ENCODE data around the gene LRRC55.
"Not testable (repeated sequence)": the region's sequence is repeated elsewhere in the genome, so short reads cannot be mapped to it uniquely, and the experiment has no call there.

Gene LRRC55

GRCh38 chr11:57160665-57161064, 21.1 kb upstream of the LRRC55 start:
- DNase-seq (ENCODE audit: low read depth in 2 of 3, low spot score in 2 of 3), result no peak

GRCh38 chr11:57161351-57161750, 20.4 kb upstream of the LRRC55 start:
- no peak for DNase-seq (ENCODE audit: low read depth in 2 of 3, low spot score in 2 of 3)

- no peak for DNase-seq (ENCODE audit: low read depth in 2 of 3, low spot score in 2 of 3)
Observed at GRCh38 chr11:57162179-57162898, 19.4 kb upstream of the LRRC55 start.

- DNase-seq (ENCODE audit: low read depth in 2 of 3, low spot score in 2 of 3), result no peak
Observed at GRCh38 chr11:57163160-57163868, 18.4 kb upstream of the LRRC55 start.

GRCh38 chr11:57164317-57164716, 17.4 kb upstream of the LRRC55 start:
- DNase-seq (ENCODE audit: low read depth in 2 of 3, low spot score in 2 of 3), result no peak

- DNase-seq (ENCODE audit: low read depth in 2 of 3, low spot score in 2 of 3), result no peak
Observed at GRCh38 chr11:57167125-57167846, 14.5 kb upstream of the LRRC55 start.

GRCh38 chr11:57169732-57170313, 11.9 kb upstream of the LRRC55 start:
- not testable (repeated sequence) for DNase-seq (ENCODE audit: low read depth in 2 of 3, low spot score in 2 of 3)

- no peak for DNase-seq (ENCODE audit: low read depth in 2 of 3, low spot score in 2 of 3)
Observed at GRCh38 chr11:57172031-57172430, 9.7 kb upstream of the LRRC55 start.

GRCh38 chr11:57174656-57175055, 7.1 kb upstream of the LRRC55 start:
- no peak for DNase-seq (ENCODE audit: low read depth in 2 of 3, low spot score in 2 of 3)

- no peak for DNase-seq (ENCODE audit: low read depth in 2 of 3, low spot score in 2 of 3)
Observed at GRCh38 chr11:57175478-57175877, 6.3 kb upstream of the LRRC55 start.

- no peak for DNase-seq (ENCODE audit: low read depth in 2 of 3, low spot score in 2 of 3)
Observed at GRCh38 chr11:57178334-57178733, 3.4 kb upstream of the LRRC55 start.

GRCh38 chr11:57179681-57180080, 2.1 kb upstream of the LRRC55 start:
- no peak for DNase-seq (ENCODE audit: low read depth in 2 of 3, low spot score in 2 of 3)

- no peak for DNase-seq (ENCODE audit: low read depth in 2 of 3, low spot score in 2 of 3)
Observed at GRCh38 chr11:57180081-57180561, 1.6 kb upstream of the LRRC55 start.

- DNase-seq (ENCODE audit: low read depth in 2 of 3, low spot score in 2 of 3), result no peak
Observed at GRCh38 chr11:57180964-57181363, 789 bp upstream of the LRRC55 start.

GRCh38 chr11:57182896-57183295, 1.1 kb downstream of the LRRC55 start:
- DNase-seq (ENCODE audit: low read depth in 2 of 3, low spot score in 2 of 3), result no peak

GRCh38 chr11:57190548-57190947, 8.8 kb downstream of the LRRC55 start:
- no peak for DNase-seq (ENCODE audit: low read depth in 2 of 3, low spot score in 2 of 3)

- no peak for DNase-seq (ENCODE audit: low read depth in 2 of 3, low spot score in 2 of 3)
Observed at GRCh38 chr11:57191311-57192219, 9.8 kb downstream of the LRRC55 start.

GRCh38 chr11:57192316-57192715, 10.6 kb downstream of the LRRC55 start:
- DNase-seq (ENCODE audit: low read depth in 2 of 3, low spot score in 2 of 3), result no peak

- no peak for DNase-seq (ENCODE audit: low read depth in 2 of 3, low spot score in 2 of 3)
Observed at GRCh38 chr11:57196596-57196995, 14.8 kb downstream of the LRRC55 start.

- DNase-seq (ENCODE audit: low read depth in 2 of 3, low spot score in 2 of 3), result no peak
Observed at GRCh38 chr11:57197762-57198161, 16.0 kb downstream of the LRRC55 start.

GRCh38 chr11:57199330-57199729, 17.6 kb downstream of the LRRC55 start:
- DNase-seq (ENCODE audit: low read depth in 2 of 3, low spot score in 2 of 3), result no peak
